Measurements from ENCODE around the gene SMIM1.
"Not testable (repeated sequence)": the region's sequence is repeated elsewhere in the genome, so short reads cannot be mapped to it uniquely, and the experiment has no call there.

SMIM1 gene, protein sequence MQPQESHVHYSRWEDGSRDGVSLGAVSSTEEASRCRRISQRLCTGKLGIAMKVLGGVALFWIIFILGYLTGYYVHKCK

DNA sequence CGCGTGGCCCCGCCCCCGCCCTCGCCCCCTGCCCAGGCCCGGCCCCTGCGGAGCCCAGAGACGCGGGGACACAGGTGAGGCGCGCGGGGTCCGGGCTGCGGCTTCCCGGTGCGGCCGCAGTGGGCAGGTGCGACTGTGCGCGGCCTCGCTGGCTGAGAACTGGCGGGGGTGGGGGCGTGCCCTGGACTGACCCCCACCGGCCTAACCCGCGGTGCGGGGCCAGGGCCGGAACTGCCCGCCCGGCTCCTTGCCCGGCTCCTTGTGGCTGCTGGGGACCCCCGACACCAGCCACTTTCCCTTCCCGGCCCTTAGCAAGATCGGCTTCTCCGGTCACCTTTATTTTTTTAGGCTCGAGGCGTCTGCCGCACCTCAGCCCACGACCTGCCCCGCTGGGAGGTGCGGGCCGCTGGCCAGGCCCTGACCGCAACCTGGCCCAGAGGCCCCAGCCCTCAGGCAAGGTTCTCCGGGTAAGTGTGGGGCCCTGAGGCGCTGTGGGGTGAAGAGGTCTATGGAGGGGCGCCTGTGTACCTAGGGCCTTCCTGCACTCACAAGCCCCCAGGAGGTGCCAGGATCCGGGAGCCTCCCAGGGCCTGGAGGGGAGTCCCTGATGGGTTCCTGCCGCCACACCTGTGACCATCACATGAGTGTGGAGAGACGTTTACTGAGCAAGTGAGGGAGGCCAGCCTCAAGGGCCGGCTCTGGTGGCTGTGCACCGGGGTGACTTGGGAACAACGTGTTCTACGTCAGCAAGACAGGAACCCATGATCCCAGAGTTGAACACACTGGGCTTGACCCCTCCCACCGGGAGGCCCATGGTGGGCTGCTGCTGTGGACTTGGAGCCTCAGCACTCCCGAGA is at the start of gene SMIM1:
SMIM1 (plus strand) TSS at position 35 of the 857 bp plus-strand sequence. CDS start 2,625 bp downstream, outside the sequence.
- Mint-ChIP-seq H3K36me3 (ENCODE audit: low read depth) (no peaks in the 10 kb centered on the region), H3K4me1 (peaks cover 16% of the 10 kb centered on the region), H3K9me3 (no peaks in the 10 kb centered on the region), H3K4me3 (peak within 1 kb of the TSS; percentile 54 to 80 (median 74)), H3K27me3 (ENCODE audit: low read depth) (peaks cover 8% of the 10 kb centered on the region), H3K27ac (peak within 1 kb of the TSS; percentile 39 to 59 (median 48))
- TF ChIP-seq, protein P1, sequence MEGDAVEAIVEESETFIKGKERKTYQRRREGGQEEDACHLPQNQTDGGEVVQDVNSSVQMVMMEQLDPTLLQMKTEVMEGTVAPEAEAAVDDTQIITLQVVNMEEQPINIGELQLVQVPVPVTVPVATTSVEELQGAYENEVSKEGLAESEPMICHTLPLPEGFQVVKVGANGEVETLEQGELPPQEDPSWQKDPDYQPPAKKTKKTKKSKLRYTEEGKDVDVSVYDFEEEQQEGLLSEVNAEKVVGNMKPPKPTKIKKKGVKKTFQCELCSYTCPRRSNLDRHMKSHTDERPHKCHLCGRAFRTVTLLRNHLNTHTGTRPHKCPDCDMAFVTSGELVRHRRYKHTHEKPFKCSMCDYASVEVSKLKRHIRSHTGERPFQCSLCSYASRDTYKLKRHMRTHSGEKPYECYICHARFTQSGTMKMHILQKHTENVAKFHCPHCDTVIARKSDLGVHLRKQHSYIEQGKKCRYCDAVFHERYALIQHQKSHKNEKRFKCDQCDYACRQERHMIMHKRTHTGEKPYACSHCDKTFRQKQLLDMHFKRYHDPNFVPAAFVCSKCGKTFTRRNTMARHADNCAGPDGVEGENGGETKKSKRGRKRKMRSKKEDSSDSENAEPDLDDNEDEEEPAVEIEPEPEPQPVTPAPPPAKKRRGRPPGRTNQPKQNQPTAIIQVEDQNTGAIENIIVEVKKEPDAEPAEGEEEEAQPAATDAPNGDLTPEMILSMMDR (IDR thresholded peaks at IDR 0.05; ENCODE audit: unreplicated experiment in 3 of 3), result no peak

DNA sequence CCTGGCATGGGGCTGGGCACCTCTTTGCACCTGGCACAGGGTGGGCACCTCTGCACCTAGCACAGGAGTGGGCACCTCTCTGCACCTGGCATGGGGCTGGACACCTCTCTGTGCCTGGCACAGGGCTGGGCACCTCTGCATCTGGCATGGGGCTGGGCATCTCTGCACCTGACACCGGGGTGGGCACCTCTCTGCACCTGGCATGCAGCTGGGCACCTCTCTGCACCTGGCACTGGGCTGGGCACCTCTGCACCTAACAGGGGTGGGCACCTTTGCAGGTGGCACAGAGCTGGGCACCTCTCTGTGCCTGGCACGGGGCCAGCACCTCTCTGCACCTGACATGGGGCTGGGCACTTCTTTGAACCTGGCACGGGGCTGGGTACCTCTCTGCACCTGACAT is 49.7 kb upstream of the SMIM1 start:
- TF ChIP-seq, protein P1 (IDR thresholded peaks at IDR 0.05; ENCODE audit: unreplicated experiment in 3 of 3), result no peak
- H3K4me3 Mint-ChIP-seq, result no peak overlapping the region
- H3K36me3 Mint-ChIP-seq (ENCODE audit: low read depth), result no peaks in the 10 kb centered on the region
- H3K27me3 Mint-ChIP-seq (ENCODE audit: low read depth), result peaks cover 24% of the 10 kb centered on the region
- no peaks in the 10 kb centered on the region for H3K9me3 Mint-ChIP-seq
- no peak overlapping the region for H3K27ac Mint-ChIP-seq
- no peaks in the 10 kb centered on the region for H3K4me1 Mint-ChIP-seq

DNA sequence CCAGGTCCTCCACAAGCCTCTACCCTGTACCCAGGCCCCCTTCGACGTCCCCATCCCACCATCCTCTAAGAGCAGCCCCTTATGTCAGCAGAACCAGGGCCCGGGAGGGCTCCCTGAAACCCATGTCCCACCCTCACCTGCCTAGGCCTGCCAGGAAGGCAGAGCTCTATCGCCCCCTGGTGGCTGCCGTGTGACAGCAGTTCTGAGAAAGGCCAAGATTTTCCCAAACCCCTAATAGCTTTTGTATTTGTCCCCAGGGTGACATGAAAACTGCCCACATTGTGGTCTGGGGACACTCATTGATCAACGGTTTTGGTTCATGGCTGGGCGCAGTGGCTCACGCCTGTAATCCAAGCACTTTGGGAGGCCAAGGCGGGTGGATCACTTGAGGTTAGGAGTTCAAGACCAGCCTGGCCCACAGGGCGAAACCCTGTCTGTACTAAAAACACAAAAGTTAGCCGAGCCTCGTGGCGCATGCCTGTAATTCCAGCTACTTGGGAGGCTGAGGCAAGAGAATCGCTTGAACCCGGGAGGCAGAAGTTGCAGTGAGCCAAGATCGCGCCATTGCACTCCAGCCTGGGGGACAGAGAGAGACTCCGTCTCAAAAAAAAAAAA is 48.0 kb upstream of the SMIM1 start:
- H3K9me3 Mint-ChIP-seq; H3K4me1 Mint-ChIP-seq; H3K36me3 Mint-ChIP-seq (ENCODE audit: low read depth); H3K4me3 Mint-ChIP-seq; H3K27ac Mint-ChIP-seq: not testable (repeated sequence)
- TF ChIP-seq, protein P1 (IDR thresholded peaks at IDR 0.05; ENCODE audit: unreplicated experiment in 3 of 3), result peak; percentile 84 to 97 (median 89)
- H3K27me3 Mint-ChIP-seq (ENCODE audit: low read depth), result peaks cover 28% of the 10 kb centered on the region

DNA sequence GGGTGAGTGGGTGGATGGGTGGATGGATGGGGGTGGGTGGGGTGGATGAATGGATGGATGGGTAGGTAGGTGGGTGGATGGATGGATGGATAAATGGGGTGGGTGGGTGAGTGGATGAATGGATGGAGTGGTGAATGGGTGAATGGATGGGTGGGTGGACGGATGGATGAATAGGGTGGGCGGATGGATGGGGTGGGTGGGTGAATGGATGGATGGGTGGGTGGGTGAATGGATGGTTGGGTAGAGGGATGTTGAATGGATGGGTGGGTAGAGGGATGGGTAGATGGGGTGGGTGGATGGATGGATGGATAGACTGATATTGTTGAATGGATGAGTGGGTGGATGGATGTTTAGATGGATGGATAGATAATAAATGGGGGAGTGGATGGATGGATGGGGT is 47.2 kb upstream of the SMIM1 start:
- no peaks in the 10 kb centered on the region for H3K4me1 Mint-ChIP-seq
- no peaks in the 10 kb centered on the region for H3K36me3 Mint-ChIP-seq (ENCODE audit: low read depth)
- no peaks in the 10 kb centered on the region for H3K9me3 Mint-ChIP-seq
- no peak overlapping the region for H3K4me3 Mint-ChIP-seq
- no peak overlapping the region for H3K27ac Mint-ChIP-seq
- H3K27me3 Mint-ChIP-seq (ENCODE audit: low read depth), result peaks cover 26% of the 10 kb centered on the region
- TF ChIP-seq, protein P1 (IDR thresholded peaks at IDR 0.05; ENCODE audit: unreplicated experiment in 3 of 3), result no peak

DNA sequence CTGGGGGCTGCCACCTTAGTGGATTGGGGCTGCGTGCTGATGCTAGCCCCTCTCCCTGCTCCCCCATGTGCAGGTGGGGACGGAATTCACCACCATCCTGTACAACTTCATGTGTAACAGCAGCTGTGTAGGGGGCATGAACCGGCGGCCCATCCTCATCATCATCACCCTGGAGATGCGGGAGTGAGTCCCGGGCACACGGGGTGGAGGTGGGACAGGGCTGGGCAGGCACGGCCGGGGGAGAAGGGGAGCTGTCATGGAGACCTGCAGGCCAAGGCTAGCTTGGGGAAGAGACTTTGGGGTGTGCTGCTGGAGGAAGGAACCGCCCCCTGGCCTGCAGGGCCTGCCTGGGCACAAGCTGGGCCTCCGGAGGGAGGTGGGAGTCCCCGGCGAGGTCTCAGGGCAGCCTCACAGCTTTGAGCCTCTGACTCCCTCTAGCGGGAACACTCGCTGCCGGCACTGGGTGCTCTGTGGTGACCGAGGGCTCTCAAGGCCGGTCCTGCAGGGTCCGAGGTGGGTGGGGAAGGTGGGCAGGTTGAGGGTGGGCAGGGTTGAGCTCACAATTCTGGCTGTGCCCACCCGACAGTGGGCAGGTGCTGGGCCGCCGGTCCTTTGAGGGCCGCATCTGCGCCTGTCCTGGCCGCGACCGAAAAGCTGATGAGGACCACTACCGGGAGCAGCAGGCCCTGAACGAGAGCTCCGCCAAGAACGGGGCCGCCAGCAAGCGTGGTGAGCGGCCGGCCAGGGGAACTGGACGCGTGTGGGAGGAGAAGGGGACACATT is 45.3 kb upstream of the SMIM1 start:
- Mint-ChIP-seq H3K27me3 (ENCODE audit: low read depth) (peaks cover 12% of the 10 kb centered on the region), H3K27ac (no peak overlapping the region), H3K9me3 (no peaks in the 10 kb centered on the region), H3K4me1 (peaks cover 5% of the 10 kb centered on the region), H3K36me3 (ENCODE audit: low read depth) (no peaks in the 10 kb centered on the region), H3K4me3 (no peak overlapping the region)
- TF ChIP-seq, protein P1 (IDR thresholded peaks at IDR 0.05; ENCODE audit: unreplicated experiment in 3 of 3), result peak; percentile 27 to 48 (median 37)

All from nephron (organoid).